Endothelial cell of umbilical vein (primary cell): ENCODE data around the gene MARVELD2. TPM values are rescaled to one million over a fixed set of nuclear protein-coding genes. Genes with fewer than 3 reads are reported as not detected.

Source experiments
- BruUV-seq: library from RNA; stranded (reverse); fragments of 400-500 nt; replicated peaks from 2 replicates; lab custom pipeline; 2021; lab: Mats Ljungman, UMichigan
- CTCF ChIA-PET: fragments of 300-600, 350-600 bp; sonication (Branson Sonifier 250); formaldehyde crosslinking; loops from one replicate; lab custom pipeline; 2021; ENCODE audit warnings: antibody characterized with exemption, inconsistent platforms; lab: Charles Lee
- POLR2A ChIA-PET: fragments of 300-600, 350-600 bp; sonication (Branson Sonifier 250); formaldehyde crosslinking; loops from one replicate; lab custom pipeline; 2021; ENCODE audit warnings: antibody characterized with exemption, inconsistent platforms; lab: Charles Lee
- DNase-seq: peaks from one replicate; pipeline ENCODE4 v3.0.0-alpha.2; 2011; ENCODE audit warnings: low read depth, low spot score
- FAIRE-seq: peaks from 2 replicates; lab custom pipeline; 2011; peaks lifted over from hg19 to GRCh38; lab: Jason Lieb, UNC
- H2AFZ ChIP-seq: 2 replicates; pipeline ENCODE4 v1.6.0; 2012; ENCODE audit warnings: low read depth, low read length, control low read depth, inconsistent platforms
- H3K27ac ChIP-seq: 2 replicates; pipeline ENCODE4 v1.5.1; 2011; ENCODE audit warnings: low read depth, mild to moderate bottlenecking, control low read depth, low read length, moderate library complexity; ENCODE audit not compliant: insufficient read depth
- H3K27me3 ChIP-seq, 2 experiments: 2 replicates each; pipeline versions ENCODE4 v1.6.0 to v1.6.1; 2011; ENCODE audit warnings: low read length in 2 of 2, mixed read lengths in 1 of 2; ENCODE audit not compliant: control insufficient read depth in 2 of 2, insufficient read depth in 2 of 2
- H3K36me3 ChIP-seq, 2 experiments: 2 replicates in 1 of 2; 3 replicates in 1 of 2; pipeline ENCODE4 v1.5.1; 2011; ENCODE audit warnings: low read length in 2 of 2, mild to moderate bottlenecking in 1 of 2, moderate library complexity in 1 of 2; ENCODE audit not compliant: control insufficient read depth in 2 of 2, insufficient read depth in 2 of 2; ENCODE audit errors: extremely low read depth in 1 of 2
- H3K4me1 ChIP-seq: 3 replicates; pipeline ENCODE4 v1.5.1; 2011; ENCODE audit warnings: mild to moderate bottlenecking, low read length; ENCODE audit not compliant: control insufficient read depth, insufficient read depth; ENCODE audit errors: extremely low read depth
- H3K4me2 ChIP-seq: 2 replicates; pipeline ENCODE4 v1.6.1; 2011; ENCODE audit warnings: low read length, control low read depth, mixed read lengths; ENCODE audit not compliant: insufficient read depth
- H3K4me3 ChIP-seq, 3 experiments: fragments of 200-600 bp in 1 of 3; sonication (generic), shearing (Covaris generic) in 1 of 3; replicated peaks in 1 of 3; 2 replicates each; pipeline ENCODE4 v1.5.1; 2011 to 2016; ENCODE audit warnings: control low read depth in 3 of 3, low read length in 3 of 3, mild to moderate bottlenecking in 2 of 3, inconsistent platforms in 1 of 3, low read depth in 1 of 3, moderate library complexity in 1 of 3; ENCODE audit not compliant: insufficient read depth in 1 of 3
- H3K79me2 ChIP-seq: 2 replicates; pipeline ENCODE4 v1.6.0; 2012; ENCODE audit warnings: low read length, inconsistent platforms; ENCODE audit not compliant: control insufficient read depth, insufficient read depth
- H3K9ac ChIP-seq: replicated peaks from 2 replicates; pipeline ENCODE3; 2011; ENCODE audit warnings: low read length, control low read depth; ENCODE audit not compliant: insufficient read depth; ENCODE audit errors: extremely low read depth
- H3K9me1 ChIP-seq: replicated peaks from 3 replicates; pipeline ENCODE4 v1.6.0; 2011; ENCODE audit warnings: mild to moderate bottlenecking, low read length; ENCODE audit not compliant: control insufficient read depth, insufficient read depth; ENCODE audit errors: extremely low read depth
- H3K9me3 ChIP-seq: replicated peaks from 2 replicates; pipeline ENCODE4 v1.5.1; 2012; ENCODE audit warnings: low read length, inconsistent platforms; ENCODE audit not compliant: control insufficient read depth, insufficient read depth
- H4K20me1 ChIP-seq: replicated peaks from 2 replicates; pipeline ENCODE3; 2011; ENCODE audit warnings: mild to moderate bottlenecking, low read length; ENCODE audit not compliant: control insufficient read depth, insufficient read depth; ENCODE audit errors: extremely low read depth
- CTCF ChIP-seq, 2 donors: IDR thresholded peaks; 1 replicate in 1 of 2; 2 replicates in 1 of 2; pipeline ENCODE4 v1.5.1; 2011; ENCODE audit warnings: low read length in 2 of 2, mild to moderate bottlenecking in 2 of 2, moderate library complexity in 2 of 2, control low read depth in 1 of 2, inconsistent platforms in 1 of 2, low read depth in 1 of 2; ENCODE audit not compliant: insufficient read depth in 1 of 2; ENCODE audit errors: extremely low read depth in 1 of 2
- EZH2 ChIP-seq: IDR thresholded peaks from 2 replicates; pipeline ENCODE4 v1.6.1; 2012; ENCODE audit warnings: borderline replicate concordance, low read depth, mild to moderate bottlenecking, moderate library complexity, low read length, inconsistent platforms; ENCODE audit not compliant: severe bottlenecking
- FOS ChIP-seq: IDR thresholded peaks from 2 replicates; pipeline ENCODE4 v1.6.1; 2011; ENCODE audit warnings: mild to moderate bottlenecking, low read length, moderate library complexity, borderline replicate concordance; ENCODE audit not compliant: insufficient read depth
- GATA2 ChIP-seq: IDR thresholded peaks from 2 replicates; pipeline ENCODE4 v1.7.0; 2011; ENCODE audit warnings: low read depth, mild to moderate bottlenecking, moderate library complexity, mixed read lengths, low read length; ENCODE audit not compliant: insufficient read length, insufficient read depth
- JUN ChIP-seq: IDR thresholded peaks from 2 replicates; pipeline ENCODE4 v1.6.1; 2011; ENCODE audit warnings: borderline replicate concordance, low read depth; ENCODE audit not compliant: insufficient read length, insufficient read depth
- MAX ChIP-seq: IDR thresholded peaks from 2 replicates; pipeline ENCODE4 v1.6.1; 2011; ENCODE audit not compliant: insufficient read depth, insufficient read length
- MYC ChIP-seq: IDR thresholded peaks from one replicate; pipeline ENCODE4 v1.6.1; 2011; ENCODE audit warnings: mild to moderate bottlenecking, low read depth, low read length
- POLR2A ChIP-seq: IDR thresholded peaks from 2 replicates; pipeline ENCODE4 v1.6.1; 2012; ENCODE audit warnings: low read depth, mild to moderate bottlenecking, control low read depth, low read length
- POLR2AphosphoS5 ChIP-seq: IDR thresholded peaks from 2 replicates; pipeline ENCODE4 v1.6.1; 2012; ENCODE audit warnings: low read depth, mild to moderate bottlenecking, control low read depth, low read length, moderate library complexity; ENCODE audit not compliant: insufficient read depth
- dilution Hi-C: fragments of 300-500 bp; cut with MboI; formaldehyde crosslinking; loops from one replicate; pipeline ENCODE4 v1.15.0; 2019; ENCODE audit warnings: low sequenced_read_pairs; ENCODE audit not compliant: extremely low pct_ligation_motif_present
- intact Hi-C: fragments of 100-400 bp; cut with micrococcal nuclease; formaldehyde crosslinking; loops from one replicate; pipeline ENCODE4 v1.10.0; 2022
- polyA plus RNA-seq, 4 experiments: library from polyadenylated mRNA; depleted of rRNA in 3 of 4; stranded (reverse) in 3 of 4; unstranded in 1 of 4; fragments of >200 nt; gene quantifications; 2 replicates each; pipeline versions ENCODE4 v1.2.1 to v1.2.3, GENCODE V29; 2011 to 2012; ENCODE audit warnings: missing spikeins in 1 of 4
- total RNA-seq: library from RNA; stranded (reverse); gene quantifications from 2 replicates; pipeline ENCODE4 v1.2.3, GENCODE V29; 2021

MARVELD2 gene
- total and polyA plus RNA-seq, 2 donors (not counting 3 experiments of a cell fraction or from before 2014, with no cell fraction given): 5.7 to 7.1 TPM

- dilution Hi-C loops: no loop called here
- no peaks in the 10 kb centered on the region for H3K9me1 ChIP-seq
- H3K4me2 ChIP-seq: no peak overlapping the region
- H2AFZ ChIP-seq: no peak overlapping the region
- intact Hi-C loops: no loop called here
- TF ChIP-seq GATA2: no peak
- H3K9ac ChIP-seq: no peak overlapping the region
- BruUV-seq: no TSS peak
- H3K36me3 ChIP-seq: no peaks in the 10 kb centered on the region
- H4K20me1 ChIP-seq: no peaks in the 10 kb centered on the region
- no peaks in the 10 kb centered on the region for H3K4me1 ChIP-seq
- ChIA-PET CTCF (interaction anchor here (0.7 kb wide), 1 partner anchor 339 kb away, joined by 3 read pairs; no protein-coding TSS in a partner anchor), POLR2A (no interaction called here)
- no peak for DNase-seq
- H3K27me3 ChIP-seq: no peaks in the 10 kb centered on the region
- H3K4me3 ChIP-seq: no peak overlapping the region
- no peak overlapping the region for H3K27ac ChIP-seq
- no peaks in the 10 kb centered on the region for H3K79me2 ChIP-seq
- no peaks in the 10 kb centered on the region for H3K9me3 ChIP-seq
- FAIRE-seq: no peak
Measured at GRCh38 chr5:69431424-69432303, 16.7 kb downstream of the MARVELD2 start.

- no peak for FAIRE-seq
- CTCF ChIA-PET: interaction anchor here (0.7 kb wide), 1 partner anchor 340 kb away, joined by 3 read pairs; no protein-coding TSS in a partner anchor
- H3K79me2 ChIP-seq: no peaks in the 10 kb centered on the region
Measured at GRCh38 chr5:69432412-69433206, 17.7 kb downstream of the MARVELD2 start.

More at GRCh38 chr5:69432412-69433206, 17.7 kb downstream of the MARVELD2 start:
- POLR2A ChIA-PET: interaction anchor here (0.6 kb wide), 1 partner anchor 14 kb away, joined by 5 read pairs; no protein-coding TSS in a partner anchor
- Histone ChIP-seq H3K27ac (no peak overlapping the region), H2AFZ (no peak overlapping the region), H3K4me2 (no peak overlapping the region), H3K4me3 (no peak overlapping the region), H3K9me1 (no peaks in the 10 kb centered on the region), H3K36me3 (no peaks in the 10 kb centered on the region), H3K27me3 (no peaks in the 10 kb centered on the region), H3K9me3 (no peaks in the 10 kb centered on the region), H3K4me1 (no peaks in the 10 kb centered on the region), H3K9ac (no peak overlapping the region), H4K20me1 (no peaks in the 10 kb centered on the region)
- DNase-seq: no peak
- TF ChIP-seq POLR2A: no peak
- TF ChIP-seq EZH2: no peak
- TF ChIP-seq MAX: no peak
- TF ChIP-seq MYC: no peak
- TF ChIP-seq CTCF (IDR thresholded peaks at IDR 0.05; ENCODE audit: extremely low read depth in 1 of 2, insufficient read depth in 1 of 2, low read depth in 1 of 2, low read length in 2 of 2): no peak
- TF ChIP-seq POLR2AphosphoS5: no peak
- no peak for TF ChIP-seq JUN
- no peak for TF ChIP-seq FOS
- TF ChIP-seq GATA2: no peak
- dilution Hi-C loops: no loop called here
- intact Hi-C loops: no loop called here
- BruUV-seq: no TSS peak
